Tongue (tissue), 2 donors: Measurements from ENCODE around the gene SORBS1. TPM values are rescaled to one million over a fixed set of nuclear protein-coding genes. Genes with fewer than 3 reads are reported as not detected.
A peak's percentile ranks its signal among the peaks of the same experiment; 100 is the strongest.

Experiments
- DNase-seq: peaks from one replicate; pipeline ENCODE4 v3.0.0-alpha.2; 2015
- total RNA-seq: library from RNA; depleted of rRNA; stranded (reverse); fragments of >200 nt; gene quantifications from one replicate; pipeline ENCODE4 v1.2.3, GENCODE V29; 2014

Gene SORBS1
- total RNA-seq, 1 donor from 2014 or later, result 74.8 TPM

DNA sequence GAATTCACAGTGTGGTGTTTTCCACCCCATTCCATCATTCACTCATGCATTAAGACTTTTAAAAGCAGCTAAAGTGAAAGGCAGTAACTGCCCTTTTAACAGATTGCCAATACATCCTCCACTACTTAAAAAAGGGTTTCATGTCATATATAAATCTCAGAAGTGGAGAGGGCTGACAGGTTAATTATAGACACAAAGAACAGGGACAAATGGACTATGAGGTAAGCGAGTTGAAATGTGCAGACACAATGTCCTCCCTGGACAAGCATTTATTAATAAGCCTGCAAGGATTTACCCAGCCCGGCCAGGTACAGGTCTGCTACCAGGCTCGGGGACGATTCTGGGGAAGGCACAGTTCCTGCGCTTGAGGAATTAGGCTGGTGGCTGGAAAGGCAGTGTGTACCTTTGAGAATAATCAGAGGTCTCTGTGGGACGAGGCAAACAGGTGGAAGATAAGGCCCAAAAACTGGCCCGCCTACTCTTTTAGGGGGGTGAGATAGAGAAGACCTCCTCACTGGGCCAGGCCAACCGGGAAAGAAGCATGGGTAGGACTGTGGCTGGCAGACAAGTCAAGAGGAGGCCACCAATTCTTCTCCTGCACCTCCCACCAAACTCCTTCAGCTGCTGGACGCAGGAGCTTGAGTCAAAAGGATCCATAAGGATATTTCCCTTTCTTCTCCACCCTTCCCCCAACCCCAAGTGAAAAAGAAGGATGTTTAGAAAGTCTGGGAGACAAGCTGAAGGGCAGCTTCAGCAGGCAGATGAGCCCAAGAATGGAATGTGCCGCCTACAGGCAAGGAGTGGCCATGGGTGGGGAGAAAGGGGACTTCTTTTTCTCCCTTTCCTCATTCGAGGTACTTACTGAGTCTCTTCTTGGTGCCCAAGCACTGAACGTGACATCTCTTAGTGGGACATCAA, 271.9 kb downstream of the SORBS1 start:
- peak; percentile 45 for DNase-seq

DNA sequence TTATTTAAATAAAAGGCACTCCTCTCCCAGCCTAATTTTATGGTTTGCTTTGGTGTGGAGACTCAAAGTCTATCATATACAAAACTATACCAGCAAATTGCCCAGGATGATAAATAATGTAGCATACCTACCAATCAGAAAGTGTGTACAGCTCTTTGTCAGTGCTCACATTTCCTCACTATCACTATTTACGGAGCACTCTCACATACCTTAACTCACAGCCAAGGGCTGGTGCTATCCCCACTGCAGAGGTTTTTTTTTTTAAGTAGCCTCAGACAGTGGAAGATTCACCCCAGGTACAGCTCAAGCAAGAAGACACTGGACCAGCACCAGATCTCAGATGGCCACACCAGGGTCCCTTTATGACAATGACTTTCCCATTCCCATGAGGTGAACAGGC, 272.9 kb downstream of the SORBS1 start:
- DNase-seq, result no peak

- no peak for DNase-seq
Measured at GRCh38 chr10:95287281-95287680, 273.9 kb downstream of the SORBS1 start.

- no peak for DNase-seq
Measured at GRCh38 chr10:95286707-95287106, 274.5 kb downstream of the SORBS1 start.

DNA sequence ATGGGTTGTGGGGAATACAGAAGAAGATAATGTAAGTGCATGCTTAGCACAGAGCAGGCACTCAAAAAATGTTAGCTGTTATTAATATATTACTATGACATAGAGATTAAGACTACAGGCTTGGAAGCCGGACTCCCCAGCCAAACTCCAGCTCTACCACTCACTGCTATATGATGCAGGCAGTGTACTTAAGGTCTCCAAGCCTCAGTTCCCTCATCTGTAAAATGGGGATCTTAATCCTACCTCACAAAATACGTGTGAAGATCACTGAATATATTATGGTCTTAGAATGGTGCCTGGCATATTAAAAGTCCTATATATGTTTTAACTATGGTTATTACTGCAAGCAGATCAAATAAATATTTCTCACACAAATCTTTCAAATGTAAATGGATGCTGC, 275.6 kb downstream of the SORBS1 start:
- DNase-seq, result no peak

DNA sequence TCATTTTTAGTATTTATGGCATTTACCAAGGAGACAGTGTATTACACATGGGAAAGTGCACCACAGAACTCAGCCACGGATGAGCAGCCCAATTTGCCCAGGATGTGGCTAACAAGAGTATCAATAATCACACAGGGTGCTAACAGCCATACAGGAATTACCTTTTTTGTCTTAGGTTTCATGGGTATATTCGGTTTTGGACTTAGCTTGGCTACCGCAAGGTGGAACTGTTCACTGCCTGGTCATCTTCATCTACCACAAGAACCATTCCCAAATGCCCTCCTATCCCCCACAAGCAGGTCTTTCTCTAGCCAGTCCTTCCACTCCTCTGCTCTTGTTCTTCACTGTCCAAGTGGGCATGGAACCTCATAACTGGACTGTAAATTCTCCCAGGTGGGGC, 276.4 kb downstream of the SORBS1 start:
- DNase-seq, result no peak

- no peak for DNase-seq
Measured at GRCh38 chr10:95282107-95282506, 279.1 kb downstream of the SORBS1 start.

GRCh38 chr10:95281206-95281605, 280.0 kb downstream of the SORBS1 start:
- DNase-seq, result no peak

GRCh38 chr10:95280637-95281036, 280.5 kb downstream of the SORBS1 start:
- DNase-seq, result no peak

GRCh38 chr10:95279042-95279820, 281.9 kb downstream of the SORBS1 start:
- DNase-seq, result no peak

DNA sequence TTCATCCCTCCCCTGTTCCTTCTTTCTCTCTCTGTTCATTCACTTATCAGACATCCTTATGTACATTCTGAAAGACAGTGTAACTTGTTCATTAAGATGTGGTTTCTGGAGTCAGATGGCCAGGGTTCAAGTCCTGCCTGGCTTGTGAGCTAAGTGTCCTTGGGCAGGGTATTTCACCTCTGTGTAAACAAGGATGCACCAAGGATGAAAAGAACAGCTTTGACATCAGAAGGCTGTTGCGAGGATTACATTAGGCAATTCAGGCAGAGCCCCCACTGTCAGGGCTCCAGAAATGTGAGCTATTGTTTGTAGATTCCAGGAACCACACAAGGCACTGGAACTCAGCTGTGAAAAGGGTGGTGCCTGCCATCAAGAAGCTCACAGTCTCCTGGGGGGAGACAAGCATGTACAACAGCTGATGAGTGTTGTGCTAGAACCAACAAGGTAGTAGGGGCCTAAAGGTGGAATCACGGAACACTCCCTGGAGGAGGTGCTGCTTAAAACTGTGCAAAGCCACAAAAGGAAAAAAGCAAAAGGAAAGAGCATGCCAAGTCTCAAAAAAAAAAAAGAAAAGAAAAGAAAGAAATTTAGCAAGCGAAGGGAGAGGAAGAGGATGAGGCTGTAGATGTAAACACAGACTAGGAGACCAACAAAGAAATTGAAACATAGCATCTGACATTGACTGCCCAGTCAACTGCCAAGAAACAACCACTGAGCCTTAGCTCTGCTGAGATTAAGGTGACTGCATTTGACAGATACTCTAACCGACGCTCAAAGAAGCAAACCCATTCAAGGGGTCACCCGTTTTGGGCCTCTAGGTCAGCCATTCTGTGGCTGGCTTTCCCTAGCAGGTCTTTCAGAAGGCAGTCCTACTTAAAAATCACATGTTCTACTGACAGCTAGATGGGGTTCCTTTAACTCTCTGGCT, 282.8 kb downstream of the SORBS1 start:
- no peak for DNase-seq

GRCh38 chr10:95277614-95278013, 283.6 kb downstream of the SORBS1 start:
- no peak for DNase-seq

- DNase-seq, result no peak
Measured at GRCh38 chr10:95277201-95277570, 284.0 kb downstream of the SORBS1 start.

- DNase-seq, result no peak
Measured at GRCh38 chr10:95276367-95277200, 284.6 kb downstream of the SORBS1 start.

- DNase-seq, result no peak
Measured at GRCh38 chr10:95275726-95276366, 285.3 kb downstream of the SORBS1 start.

DNA sequence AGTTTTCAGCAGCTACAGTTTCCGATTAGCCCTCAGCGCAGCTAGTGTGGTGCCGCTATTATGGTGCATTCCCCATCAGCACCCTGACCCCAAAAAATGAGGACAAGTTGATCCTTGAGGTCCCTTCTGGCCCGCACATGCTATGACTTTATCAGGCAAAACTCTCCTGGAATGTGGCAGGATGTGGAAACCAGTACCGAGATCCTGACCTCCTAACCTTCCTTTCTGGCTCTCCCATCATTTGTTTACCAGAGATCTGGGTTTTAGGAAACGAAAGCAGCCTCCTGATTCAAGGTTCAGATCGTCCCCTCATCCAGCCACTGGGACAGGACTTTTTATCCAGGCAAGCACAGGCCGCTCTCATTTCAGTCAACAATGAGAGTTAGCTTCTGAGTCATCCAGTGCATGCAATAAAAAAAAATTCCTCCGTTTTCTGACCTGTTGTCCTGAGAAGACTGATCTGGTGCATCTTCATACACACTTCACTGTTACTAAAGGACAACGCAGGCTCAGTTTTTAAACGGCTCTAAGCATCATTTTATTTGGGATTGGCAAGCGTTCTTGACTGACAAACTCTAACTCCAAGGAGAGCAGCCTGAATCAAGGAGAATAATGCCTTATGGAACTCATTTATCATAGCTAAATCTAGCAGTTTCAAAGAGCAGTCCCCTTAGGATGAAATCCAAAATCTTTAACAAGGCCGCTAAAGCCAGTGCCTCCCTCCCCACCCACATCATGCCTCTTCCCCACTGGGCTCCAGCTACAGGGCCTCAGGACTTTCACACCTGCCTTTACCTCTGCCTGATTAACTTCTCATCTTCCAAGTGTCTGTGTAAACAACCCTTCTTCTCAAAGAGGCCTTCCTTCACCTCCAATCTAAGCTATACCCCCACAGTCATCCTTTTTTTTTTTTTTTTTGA, 287.5 kb downstream of the SORBS1 start:
- DNase-seq, result no peak

- DNase-seq, result peak; percentile 24
Measured at GRCh38 chr10:95268438-95268837, 292.7 kb downstream of the SORBS1 start.

DNA sequence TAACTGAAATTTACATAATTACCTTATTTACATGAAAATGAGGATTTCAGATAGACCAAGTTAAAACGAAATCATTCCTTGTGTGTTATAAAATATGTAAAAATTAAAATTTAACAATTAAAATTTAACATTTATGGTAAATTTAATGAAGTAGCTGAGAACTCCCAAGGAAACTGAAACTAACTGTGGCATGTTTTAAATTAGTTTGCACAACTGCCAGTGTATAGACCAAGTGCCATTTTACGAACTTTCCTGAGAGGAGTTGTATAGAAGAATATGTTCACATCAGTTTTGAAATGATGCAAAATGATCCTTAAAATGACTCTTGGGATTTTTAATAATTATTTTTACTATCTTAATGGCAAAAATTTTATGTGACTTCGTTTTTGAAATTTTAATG, 293.9 kb downstream of the SORBS1 start:
- no peak for DNase-seq

GRCh38 chr10:95266674-95267095, 294.5 kb downstream of the SORBS1 start:
- DNase-seq, result peak; percentile 56

GRCh38 chr10:95265572-95265971, 295.6 kb downstream of the SORBS1 start:
- DNase-seq, result no peak
